Transverse colon (tissue), 4 donors: ENCODE data around the gene RAPGEF5.

Experiments
- CTCF ChIP-seq, 5 experiments: fragments of 200-600 bp in 3 of 5; fragments of 450-650 bp in 2 of 5; sonication (generic) in 3 of 5; IDR thresholded peaks; 1 replicate in 2 of 5; 2 replicates in 3 of 5; pipeline ENCODE4 v1.5.1; 2016 to 2017; ENCODE audit warnings: antibody characterized with exemption in 5 of 5, inconsistent platforms in 3 of 5, mild to moderate bottlenecking in 2 of 5, moderate library complexity in 1 of 5
- POLR2A ChIP-seq: fragments of 450-650 bp; IDR thresholded peaks from one replicate; pipeline ENCODE4 v1.6.1; 2016; ENCODE audit warnings: antibody characterized with exemption, mild to moderate bottlenecking, moderate library complexity
- POLR2AphosphoS5 ChIP-seq, 3 donors: sonication (generic); formaldehyde crosslinking; IDR thresholded peaks; one replicate each; pipeline ENCODE4 v1.6.1; 2016; ENCODE audit warnings: antibody characterized with exemption in 3 of 3

DNA sequence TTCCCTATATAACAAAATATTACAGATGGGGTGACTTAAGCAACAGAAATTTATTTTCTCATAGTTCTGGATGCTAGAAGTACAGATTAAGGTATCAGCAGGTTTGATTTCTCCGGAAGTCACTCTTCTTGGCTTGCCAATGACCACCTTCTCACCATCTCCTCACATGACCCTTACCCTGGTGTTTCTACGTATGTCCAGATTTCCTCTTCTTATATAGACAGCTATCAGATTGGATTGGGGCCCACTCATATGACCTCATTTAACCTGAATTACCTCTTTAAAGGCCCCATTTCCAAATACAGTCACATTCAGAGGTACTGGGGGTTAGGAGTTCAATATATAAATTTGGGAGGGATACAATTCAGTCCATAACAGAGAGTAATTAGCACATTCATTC is 17.0 kb upstream of the RAPGEF5 start:
- TF ChIP-seq CTCF (IDR thresholded peaks at IDR 0.05) (no peak), POLR2AphosphoS5 (IDR thresholded peaks at IDR 0.05) (no peak), POLR2A (no peak)
